Central memory CD8-positive, alpha-beta T cell (primary cell): ENCODE data around the gene WDFY3.

Experiments used
- ATAC-seq: fragments of 150-1000 bp; cut with Tn5 transposase; replicated peaks from 2 replicates; pipeline ENCODE4 v1.10.0; 2022; ENCODE audit warnings: mild to moderate bottlenecking, moderate FRiP score, moderate number of reproducible peaks; ENCODE audit not compliant: poor library complexity, severe bottlenecking; ENCODE audit errors: extremely low read depth
- DNase-seq, 2 donors: peaks; one replicate each; pipeline ENCODE4 v3.0.0; 2021; ENCODE audit warnings: low spot score in 2 of 2
- H3K27ac Mint-ChIP-seq: one replicate; pipeline ENCODE4 v1.8.0; 2022; ENCODE audit warnings: low read depth, mild to moderate bottlenecking, moderate library complexity, mixed read lengths
- H3K27me3 Mint-ChIP-seq: one replicate; pipeline ENCODE4 v1.8.0; 2022; ENCODE audit warnings: mixed read lengths
- H3K36me3 Mint-ChIP-seq: one replicate; pipeline ENCODE4 v1.8.0; 2022; ENCODE audit warnings: mild to moderate bottlenecking, moderate library complexity, mixed read lengths; ENCODE audit not compliant: insufficient read depth
- H3K4me1 Mint-ChIP-seq: one replicate; pipeline ENCODE4 v1.8.0; 2022; ENCODE audit warnings: mixed read lengths
- H3K4me3 Mint-ChIP-seq: one replicate; pipeline ENCODE4 v1.8.0; 2022; ENCODE audit warnings: mild to moderate bottlenecking, moderate library complexity, mixed read lengths
- H3K9me3 Mint-ChIP-seq: one replicate; pipeline ENCODE4 v1.8.0; 2022; ENCODE audit warnings: mixed read lengths

WDFY3 gene

DNA sequence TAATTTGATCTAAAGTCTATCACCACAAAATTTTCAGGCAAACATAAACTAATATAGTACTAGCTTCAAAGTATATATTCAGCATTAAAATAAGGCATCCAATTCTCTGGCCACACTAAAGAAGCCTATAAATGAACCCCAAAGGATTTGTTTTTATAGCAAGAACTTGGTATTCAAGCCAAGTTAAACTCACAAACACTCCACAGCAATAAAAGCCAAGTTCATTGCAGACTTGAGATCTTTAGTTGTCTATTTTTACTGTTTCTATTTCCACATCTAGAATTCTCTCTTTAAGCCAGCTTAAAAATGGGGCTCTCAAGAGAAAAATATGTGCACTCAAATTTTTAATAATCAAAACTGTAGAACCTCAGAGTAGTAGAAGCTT is 51.1 kb downstream of the WDFY3 start:
- peaks cover 12% of the 10 kb centered on the region for H3K9me3 Mint-ChIP-seq
- H3K27me3 Mint-ChIP-seq = no peaks in the 10 kb centered on the region
- no peak overlapping the region for H3K4me3 Mint-ChIP-seq
- DNase-seq (no peak), ATAC-seq (no peak)
- H3K4me1 Mint-ChIP-seq = no peaks in the 10 kb centered on the region
- H3K36me3 Mint-ChIP-seq = no peaks in the 10 kb centered on the region
- no peak overlapping the region for H3K27ac Mint-ChIP-seq

GRCh38 chr4:84914686-84915395 is 51.6 kb downstream of the WDFY3 start:
- DNase-seq = no peak
- Mint-ChIP-seq H3K27me3 (no peaks in the 10 kb centered on the region), H3K27ac (no peak overlapping the region), H3K4me1 (no peaks in the 10 kb centered on the region), H3K36me3 (no peaks in the 10 kb centered on the region), H3K4me3 (no peak overlapping the region), H3K9me3 (peaks cover 12% of the 10 kb centered on the region)
- no peak for ATAC-seq

GRCh38 chr4:84913176-84913575 is 53.3 kb downstream of the WDFY3 start:
- Mint-ChIP-seq H3K27ac (no peak overlapping the region), H3K27me3 (no peaks in the 10 kb centered on the region), H3K4me3 (no peak overlapping the region), H3K4me1 (no peaks in the 10 kb centered on the region), H3K9me3 (peaks cover 12% of the 10 kb centered on the region), H3K36me3 (no peaks in the 10 kb centered on the region)
- ATAC-seq (no peak), DNase-seq (no peak)

GRCh38 chr4:84912741-84913140 is 53.7 kb downstream of the WDFY3 start:
- H3K27me3 Mint-ChIP-seq = no peaks in the 10 kb centered on the region
- no peak overlapping the region for H3K27ac Mint-ChIP-seq
- peaks cover 15% of the 10 kb centered on the region for H3K9me3 Mint-ChIP-seq
- ATAC-seq (no peak), DNase-seq (no peak)
- H3K4me1 Mint-ChIP-seq = no peaks in the 10 kb centered on the region
- H3K36me3 Mint-ChIP-seq = no peaks in the 10 kb centered on the region
- no peak overlapping the region for H3K4me3 Mint-ChIP-seq

GRCh38 chr4:84908876-84909275 is 57.6 kb downstream of the WDFY3 start:
- DNase-seq (no peak), ATAC-seq (no peak)
- Mint-ChIP-seq H3K4me1 (no peaks in the 10 kb centered on the region), H3K4me3 (no peak overlapping the region), H3K9me3 (peaks cover 26% of the 10 kb centered on the region), H3K27me3 (no peaks in the 10 kb centered on the region), H3K36me3 (no peaks in the 10 kb centered on the region), H3K27ac (no peak overlapping the region)

DNA sequence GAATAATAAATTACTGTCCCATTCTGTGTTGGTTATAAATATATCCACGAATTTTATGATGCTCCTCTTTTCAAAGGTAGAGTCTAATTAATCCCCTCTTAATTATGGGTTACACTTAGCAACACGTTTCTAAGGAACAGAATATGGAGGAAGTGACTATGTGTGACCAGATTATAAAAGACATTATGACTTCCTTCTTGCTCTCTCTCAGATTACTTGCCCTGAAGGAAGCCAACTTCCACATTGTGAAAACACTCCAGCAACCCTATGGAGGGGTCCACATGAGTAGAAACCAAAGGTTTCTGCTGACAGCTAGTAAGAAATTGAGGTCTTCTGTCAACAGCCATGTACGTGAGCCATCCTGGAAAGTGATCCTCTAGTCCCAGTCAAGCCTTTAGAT is 59.3 kb downstream of the WDFY3 start:
- ATAC-seq (no peak), DNase-seq (no peak)
- Mint-ChIP-seq H3K36me3 (no peaks in the 10 kb centered on the region), H3K9me3 (peaks cover 15% of the 10 kb centered on the region), H3K27ac (no peak overlapping the region), H3K27me3 (no peaks in the 10 kb centered on the region), H3K4me3 (no peak overlapping the region), H3K4me1 (no peaks in the 10 kb centered on the region)

- no peak overlapping the region for H3K27ac Mint-ChIP-seq
- no peak for DNase-seq
- no peaks in the 10 kb centered on the region for H3K4me1 Mint-ChIP-seq
- H3K9me3 Mint-ChIP-seq = peaks cover 15% of the 10 kb centered on the region
- H3K27me3 Mint-ChIP-seq = no peaks in the 10 kb centered on the region
- H3K36me3 Mint-ChIP-seq = no peaks in the 10 kb centered on the region
- ATAC-seq = no peak
- no peak overlapping the region for H3K4me3 Mint-ChIP-seq
Observed at GRCh38 chr4:84905646-84906045, 60.8 kb downstream of the WDFY3 start.

- DNase-seq = no peak
- Mint-ChIP-seq H3K4me3 (no peak overlapping the region), H3K4me1 (no peaks in the 10 kb centered on the region), H3K36me3 (no peaks in the 10 kb centered on the region), H3K27me3 (no peaks in the 10 kb centered on the region), H3K9me3 (peaks cover 9% of the 10 kb centered on the region), H3K27ac (no peak overlapping the region)
- ATAC-seq = no peak
Observed at GRCh38 chr4:84901740-84902281, 64.7 kb downstream of the WDFY3 start.

DNA sequence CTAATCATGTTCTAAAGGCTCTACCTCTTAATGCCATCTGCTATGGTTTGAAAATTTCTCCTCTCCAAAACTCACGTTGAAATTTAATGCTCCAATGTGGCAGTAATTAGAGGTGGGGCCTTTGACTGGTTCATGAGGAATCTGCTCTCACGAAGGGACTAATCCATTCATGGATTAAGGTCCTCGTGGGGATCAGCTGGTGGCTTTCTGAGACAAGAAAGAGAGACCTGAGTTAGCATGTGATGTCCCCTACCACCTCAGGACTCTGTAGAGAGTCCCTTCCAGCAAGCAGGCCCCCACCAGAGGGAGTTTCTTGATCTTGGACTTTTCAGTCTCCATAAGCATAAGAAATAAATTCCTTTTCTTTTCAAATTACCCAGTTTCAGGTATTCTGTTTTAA is 65.3 kb downstream of the WDFY3 start:
- ATAC-seq (no peak), DNase-seq (no peak)
- H3K4me3 Mint-ChIP-seq = no peak overlapping the region
- H3K4me1 Mint-ChIP-seq = no peaks in the 10 kb centered on the region
- peaks cover 9% of the 10 kb centered on the region for H3K9me3 Mint-ChIP-seq
- no peaks in the 10 kb centered on the region for H3K27me3 Mint-ChIP-seq
- H3K27ac Mint-ChIP-seq = no peak overlapping the region
- no peaks in the 10 kb centered on the region for H3K36me3 Mint-ChIP-seq

GRCh38 chr4:84899616-84900015 is 66.9 kb downstream of the WDFY3 start:
- ATAC-seq (no peak), DNase-seq (no peak)
- Mint-ChIP-seq H3K36me3 (no peaks in the 10 kb centered on the region), H3K4me1 (no peaks in the 10 kb centered on the region), H3K4me3 (no peak overlapping the region), H3K27ac (no peak overlapping the region), H3K9me3 (peaks cover 9% of the 10 kb centered on the region), H3K27me3 (no peaks in the 10 kb centered on the region)

DNA sequence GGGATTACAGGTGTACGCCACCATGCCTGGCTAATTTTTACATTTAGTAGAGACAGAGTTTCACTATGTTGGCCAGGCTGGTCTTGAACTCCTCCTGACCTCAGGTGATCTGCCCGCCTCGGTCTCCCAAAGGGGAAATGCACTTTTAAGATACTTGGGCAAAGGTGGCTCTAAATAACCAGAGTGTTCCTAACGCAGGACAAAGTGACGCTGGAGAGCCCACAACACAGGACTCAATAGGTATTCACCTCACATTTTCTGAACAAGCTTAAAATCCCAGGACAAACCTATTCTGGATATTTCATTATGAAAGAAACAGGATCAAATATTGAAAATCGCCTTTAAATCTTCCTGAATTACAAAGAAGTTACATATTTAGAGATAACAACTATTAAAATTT is 69.0 kb downstream of the WDFY3 start:
- no peak overlapping the region for H3K27ac Mint-ChIP-seq
- ATAC-seq (no peak), DNase-seq (no peak)
- H3K4me3 Mint-ChIP-seq = no peak overlapping the region
- H3K27me3 Mint-ChIP-seq = no peaks in the 10 kb centered on the region
- H3K36me3 Mint-ChIP-seq = no peaks in the 10 kb centered on the region
- no peaks in the 10 kb centered on the region for H3K4me1 Mint-ChIP-seq
- H3K9me3 Mint-ChIP-seq = peaks cover 9% of the 10 kb centered on the region

DNA sequence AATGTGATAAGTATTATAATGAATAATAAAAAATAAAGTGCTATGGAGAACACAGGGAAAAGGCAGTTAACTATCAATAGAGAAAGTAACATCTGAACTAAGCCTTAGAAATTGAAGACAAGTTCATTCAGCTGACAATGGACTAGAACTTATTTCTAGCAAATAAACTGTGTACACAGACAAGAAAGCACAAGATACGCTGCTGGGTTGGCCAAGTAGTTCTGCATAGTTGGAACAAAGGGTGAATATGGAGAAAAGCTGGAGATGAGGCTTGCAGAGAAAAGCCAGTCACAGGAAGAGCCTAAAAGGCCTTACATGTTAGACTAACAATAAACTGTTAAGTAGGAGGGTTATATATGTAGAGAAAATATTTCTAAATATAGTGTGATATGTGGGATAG is 71.2 kb downstream of the WDFY3 start:
- no peak overlapping the region for H3K4me3 Mint-ChIP-seq
- ATAC-seq (no peak), DNase-seq (no peak)
- H3K36me3 Mint-ChIP-seq = no peaks in the 10 kb centered on the region
- H3K27me3 Mint-ChIP-seq = no peaks in the 10 kb centered on the region
- peaks cover 9% of the 10 kb centered on the region for H3K9me3 Mint-ChIP-seq
- no peaks in the 10 kb centered on the region for H3K4me1 Mint-ChIP-seq
- no peak overlapping the region for H3K27ac Mint-ChIP-seq

- Mint-ChIP-seq H3K4me3 (no peak overlapping the region), H3K9me3 (peaks cover 9% of the 10 kb centered on the region), H3K27ac (no peak overlapping the region), H3K4me1 (no peaks in the 10 kb centered on the region), H3K36me3 (no peaks in the 10 kb centered on the region), H3K27me3 (no peaks in the 10 kb centered on the region)
- ATAC-seq = no peak
- no peak for DNase-seq
Observed at GRCh38 chr4:84894621-84895020, 71.9 kb downstream of the WDFY3 start.
